ENCODE results near the gene UBD. TPM values are rescaled to one million over a fixed set of nuclear protein-coding genes. Genes with fewer than 3 reads are reported as not detected.

The UBD gene
- total and polyA plus RNA-seq, 10 of the 15 experiments (the other 5 are each of a cell fraction or from before 2014, with no cell fraction given): 23.4 to 101 (median 35.7) TPM

- Histone ChIP-seq H3K27me3 (replicated peaks in 1 of 2; ENCODE audit: control insufficient read depth in 2 of 2, insufficient read depth in 2 of 2, low read length in 1 of 2) (peaks cover 0 to 6% of the 10 kb centered on the region in 2 experiments; a peak in 1 of 4 replicates), H4K20me1 (ENCODE audit: control insufficient read depth, insufficient read depth) (no peaks in the 10 kb centered on the region), H3K79me2 (ENCODE audit: control insufficient read depth, insufficient read depth, low read length) (no peaks in the 10 kb centered on the region), H3K9ac (ENCODE audit: control insufficient read depth, insufficient read depth, low read length) (no peak overlapping the region), H3K27ac (ENCODE audit: control insufficient read depth, insufficient read depth) (no peak overlapping the region), H3K4me3 (no peak overlapping the region), H3K36me3 (ENCODE audit: control insufficient read depth in 2 of 2, insufficient read depth in 2 of 2, low read length in 1 of 2) (no peaks in the 10 kb centered on the region), H3K9me3 (replicated peaks; ENCODE audit: control insufficient read depth, insufficient read depth, low read length) (no peaks in the 10 kb centered on the region), H2AFZ (ENCODE audit: control insufficient read depth, low read depth, low read length) (no peak overlapping the region), H3K4me2 (ENCODE audit: control insufficient read depth, insufficient read depth) (no peak overlapping the region), H3K4me1 (ENCODE audit: control insufficient read depth, insufficient read depth, low read length) (no peaks in the 10 kb centered on the region)
- SMC1A ChIA-PET (ENCODE audit: uncharacterized antibody, unreplicated experiment): no interaction called here
- no TSS peak for BruUV-seq (replicated peaks)
- FAIRE-seq (no peak), DNase-seq (ENCODE audit: low read depth, low spot score) (no peak), ATAC-seq (no peak)
- no peak for TF ChIP-seq RAD21 (IDR thresholded peaks at IDR 0.05; ENCODE audit: insufficient read depth, low read depth, low read length)
- no peak for TF ChIP-seq SUZ12 (IDR thresholded peaks at IDR 0.05; ENCODE audit: unreplicated experiment)
- no peak for TF ChIP-seq YY1 (IDR thresholded peaks at IDR 0.05; ENCODE audit: low read depth, low read length)
- TF ChIP-seq BRCA1 (IDR thresholded peaks at IDR 0.05; ENCODE audit: low read depth, low read length): no peak
- TF ChIP-seq BMI1 (IDR thresholded peaks at IDR 0.05; ENCODE audit: borderline replicate concordance): no peak
- TF ChIP-seq LARP7 (IDR thresholded peaks at IDR 0.05): no peak
- TF ChIP-seq ZNF274 (IDR thresholded peaks at IDR 0.05; ENCODE audit: insufficient read depth, insufficient read length): no peak
- TF ChIP-seq KAT2A (conservative IDR thresholded peaks at IDR 0.05; ENCODE audit: control insufficient read depth, low read depth, low read length): no peak
- no peak for TF ChIP-seq RFX5 (IDR thresholded peaks at IDR 0.05; ENCODE audit: low read depth, low read length)
- no peak for TF ChIP-seq NFYA (IDR thresholded peaks at IDR 0.05; ENCODE audit: borderline replicate concordance, low read depth, low read length)
- no peak for TF ChIP-seq HDAC6 (IDR thresholded peaks at IDR 0.05; ENCODE audit: unreplicated experiment)
- no peak for TF ChIP-seq CREB1 (IDR thresholded peaks at IDR 0.05; ENCODE audit: low read depth)
- TF ChIP-seq BCLAF1 (IDR thresholded peaks at IDR 0.05): no peak
- TF ChIP-seq GATAD2B (conservative IDR thresholded peaks at IDR 0.05; ENCODE audit: low read depth): no peak
- TF ChIP-seq NR2C2 (IDR thresholded peaks at IDR 0.05; ENCODE audit: borderline replicate concordance, control insufficient read depth, insufficient read length, low read depth): no peak
- no peak for TF ChIP-seq STAT3 (IDR thresholded peaks at IDR 0.05; ENCODE audit: low read depth, low read length)
- no peak for TF ChIP-seq RBBP5 (conservative IDR thresholded peaks at IDR 0.05)
- no peak for TF ChIP-seq CBFB (IDR thresholded peaks at IDR 0.05; ENCODE audit: low read depth)
- no peak for TF ChIP-seq MAX (IDR thresholded peaks at IDR 0.05; ENCODE audit: low read depth, low read length)
- no peak for TF ChIP-seq ZBED1 (IDR thresholded peaks at IDR 0.05; ENCODE audit: borderline replicate concordance)
- WGBS (ENCODE audit: insufficient coverage, insufficient replicate concordance, low lambda C conversion rate, missing lambda C conversion rate): 6% methylated on average over 6 of the region's 6 CpGs
- in situ Hi-C loops (cut with MboI) (no loop called here), intact Hi-C loops (cut with micrococcal nuclease; ENCODE audit: unreplicated experiment) (no loop called here)
- CTCF ChIA-PET: interaction anchor here (0.6 kb wide), 1 partner anchor 69 kb away, joined by 3 read pairs; no protein-coding TSS in a partner anchor
- RAD21 ChIA-PET (ENCODE audit: unreplicated experiment): no interaction called here
- POLR2A ChIA-PET: no interaction called here
Measured at GRCh38 chr6:29519291-29520010, 40.1 kb downstream of the UBD start.

Measured in GM12878 (cell line).